Upper lobe of left lung (tissue), 4 donors: ENCODE data around the gene UBA1.

Experiments
- CTCF ChIP-seq, 6 experiments: fragments of 450-650 bp in 4 of 6; fragments of 200-600 bp in 2 of 6; sonication (generic) in 2 of 6; IDR thresholded peaks; one replicate each; pipeline ENCODE4 v1.5.1; 2016 to 2019; ENCODE audit warnings: antibody characterized with exemption in 6 of 6
- POLR2A ChIP-seq, 4 donors: fragments of 450-650 bp; IDR thresholded peaks; one replicate each; pipeline ENCODE4 v1.5.1; 2016 to 2017; ENCODE audit warnings: antibody characterized with exemption in 4 of 4, mild to moderate bottlenecking in 2 of 4

DNA sequence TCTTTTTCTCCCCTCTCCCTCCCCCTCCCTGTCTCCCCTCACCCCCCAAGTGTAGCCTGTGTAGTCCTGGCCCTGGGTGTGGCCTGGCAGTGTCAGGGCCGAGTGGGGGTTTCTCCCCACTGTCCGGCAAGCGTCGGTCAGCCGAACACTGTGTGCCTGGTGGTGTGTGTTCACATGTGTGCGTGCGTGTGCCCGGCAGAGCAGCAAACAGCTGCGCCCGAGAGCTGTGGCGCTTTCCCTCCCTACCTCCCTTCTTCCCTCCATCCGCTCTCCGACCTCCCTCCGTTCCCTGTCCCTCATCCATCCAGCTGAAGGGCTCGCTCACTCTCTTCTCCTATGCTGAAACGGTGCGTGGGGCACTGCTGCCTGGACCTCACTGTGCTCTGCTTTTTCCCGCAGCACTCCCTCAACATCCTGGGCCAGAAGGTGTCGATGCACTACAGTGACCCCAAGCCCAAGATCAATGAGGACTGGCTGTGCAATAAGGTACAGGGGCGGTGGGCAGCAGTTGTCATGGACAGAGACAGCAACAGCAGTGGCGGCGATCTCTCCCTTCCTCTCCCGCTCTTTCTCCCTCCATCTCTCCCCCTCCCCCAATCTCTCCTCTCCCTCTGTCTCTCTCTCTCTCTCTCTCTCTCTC lies 17.4 kb upstream of the UBA1 start:
- TF ChIP-seq CTCF (IDR thresholded peaks at IDR 0.05) = no peak
- TF ChIP-seq POLR2A (IDR thresholded peaks at IDR 0.05) = no peak
